HepG2 (cell line): ENCODE results near the gene GUCY1A2. TPM values are rescaled to one million over a fixed set of nuclear protein-coding genes. Genes with fewer than 3 reads are reported as not detected.

Experiments used
- ATAC-seq: fragments of 200-7000 bp; cut with Tn5 transposase; 3 replicates; pipeline ENCODE4 v1.9.1; 2020; ENCODE audit warnings: mild to moderate bottlenecking, moderate library complexity
- BruUV-seq: library from RNA; stranded (reverse); fragments of 400-500 nt; replicated peaks from 2 replicates; lab custom pipeline; 2021; lab: Mats Ljungman, UMichigan
- CTCF ChIA-PET: fragments of 300-600 bp; formaldehyde crosslinking; extraction: SDS; loops from one replicate; lab custom pipeline; 2021; ENCODE audit warnings: low total read pairs, inconsistent platforms, low intra/inter-chr PET ratio; lab: Yijun Ruan, JAX
- POLR2A ChIA-PET: fragments of 350-600 bp; sonication (Branson Sonifier 250); formaldehyde crosslinking; loops from one replicate; lab custom pipeline; 2020; ENCODE audit warnings: antibody characterized with exemption, inconsistent platforms; lab: Yijun Ruan, JAX
- DNase-seq: peaks from one replicate; pipeline ENCODE4 v3.0.0-alpha.2; 2015; ENCODE audit warnings: low spot score
- FAIRE-seq: peaks from 3 replicates; lab custom pipeline; 2011; peaks lifted over from hg19 to GRCh38; lab: Jason Lieb, UNC
- H2AFZ ChIP-seq: one replicate; pipeline ENCODE4 v1.6.1; 2011; ENCODE audit warnings: low read length, inconsistent platforms
- H3K27ac ChIP-seq: fragments of 300-600 bp; 3 replicates; pipeline ENCODE4 v1.8.0; 2011; ENCODE audit warnings: mixed run types, mild to moderate bottlenecking, mixed read lengths, low read length, inconsistent platforms; ENCODE audit not compliant: insufficient read depth; ENCODE audit errors: extremely low read length
- H3K27me3 ChIP-seq, 2 experiments: fragments of 200-600 bp in 1 of 2; 2 replicates in 1 of 2; 3 replicates in 1 of 2; pipeline versions ENCODE4 v1.6.0 to v1.8.0; 2011; ENCODE audit warnings: low read length in 2 of 2, mild to moderate bottlenecking in 2 of 2, moderate library complexity in 2 of 2, inconsistent platforms in 1 of 2; ENCODE audit not compliant: insufficient read depth in 2 of 2, control insufficient read depth in 1 of 2
- H3K36me3 ChIP-seq, 2 experiments: fragments of 200-600 bp in 1 of 2; replicated peaks in 1 of 2; 2 replicates in 1 of 2; 3 replicates in 1 of 2; pipeline versions ENCODE4 v1.5.1 to v1.8.0; 2011; ENCODE audit warnings: low read length in 2 of 2, inconsistent platforms in 1 of 2; ENCODE audit not compliant: insufficient read depth in 2 of 2, control insufficient read depth in 1 of 2
- H3K4me1 ChIP-seq: 2 replicates; pipeline ENCODE4 v1.5.1; 2012; ENCODE audit warnings: low read length, inconsistent platforms; ENCODE audit not compliant: insufficient read depth
- H3K4me2 ChIP-seq: 2 replicates; pipeline ENCODE4 v1.6.0; 2011; ENCODE audit warnings: low read depth, low read length, inconsistent platforms
- H3K4me3 ChIP-seq, 3 experiments: fragments of 200-600 bp in 1 of 3; sonication (generic), shearing (Covaris generic) in 1 of 3; replicated peaks in 1 of 3; 2 replicates each; pipeline ENCODE4 v1.5.1; 2011 to 2016; ENCODE audit warnings: low read length in 3 of 3, inconsistent platforms in 2 of 3, low read depth in 2 of 3, mild to moderate bottlenecking in 2 of 3, control low read depth in 1 of 3, mixed read lengths in 1 of 3; ENCODE audit not compliant: insufficient read depth in 1 of 3
- H3K79me2 ChIP-seq: one replicate; pipeline ENCODE4 v1.6.1; 2011; ENCODE audit warnings: low read length, inconsistent platforms; ENCODE audit not compliant: insufficient read depth
- H3K9ac ChIP-seq: 2 replicates; pipeline ENCODE4 v1.6.0; 2011; ENCODE audit warnings: mild to moderate bottlenecking, low read depth, low read length, inconsistent platforms; ENCODE audit not compliant: insufficient read depth
- H3K9me3 ChIP-seq: 2 replicates; pipeline ENCODE4 v1.5.1; 2012; ENCODE audit warnings: mild to moderate bottlenecking, low read length
- H4K20me1 ChIP-seq: 2 replicates; pipeline ENCODE4 v1.6.0; 2011; ENCODE audit warnings: inconsistent platforms, mild to moderate bottlenecking, low read length, moderate library complexity; ENCODE audit not compliant: insufficient read depth
- EED ChIP-seq: sonication (generic); formaldehyde crosslinking; IDR thresholded peaks from 2 replicates; pipeline ENCODE4 v1.5.0; 2020; ENCODE audit warnings: mild to moderate bottlenecking, missing genetic modification reagents
- FOXO1 ChIP-seq: sonication (generic); formaldehyde crosslinking; IDR thresholded peaks from 2 replicates; pipeline ENCODE4 v1.4.0; 2020; ENCODE audit warnings: missing genetic modification reagents
- NR2F1 ChIP-seq, 2 experiments: fragments of 450-650 bp in 1 of 2; formaldehyde crosslinking in 1 of 2; IDR thresholded peaks; 2 replicates each; pipeline versions ENCODE4 v1.5.0 to v1.6.1; 2016 to 2020; ENCODE audit warnings: mild to moderate bottlenecking in 1 of 2, missing compliant biosample characterization in 1 of 2, missing genetic modification reagents in 1 of 2, moderate library complexity in 1 of 2
- POLR2A ChIP-seq, 2 experiments: IDR thresholded peaks; 2 replicates each; pipeline ENCODE4 v1.6.1; 2011; ENCODE audit warnings: low read depth in 2 of 2, low read length in 2 of 2, mild to moderate bottlenecking in 1 of 2, moderate library complexity in 1 of 2; ENCODE audit not compliant: insufficient read depth in 1 of 2
- PPARG ChIP-seq: conservative IDR thresholded peaks from 2 replicates; pipeline ENCODE4 v1.6.1; 2016; ENCODE audit warnings: missing biosample characterization, missing genetic modification reagents
- SYNCRIP ChIP-seq: fragments of 200-400 bp; formaldehyde crosslinking; IDR thresholded peaks from 2 replicates; pipeline ENCODE4 v1.6.1; 2018; ENCODE audit warnings: mild to moderate bottlenecking, low read depth, low read length; ENCODE audit not compliant: insufficient read depth
- ZNF280D ChIP-seq: sonication (generic); formaldehyde crosslinking; IDR thresholded peaks from 2 replicates; pipeline ENCODE4 v1.5.1; 2020; ENCODE audit warnings: mild to moderate bottlenecking, missing genetic modification reagents
- ZNF552 ChIP-seq: sonication (generic); formaldehyde crosslinking; IDR thresholded peaks from 2 replicates; pipeline ENCODE4 v1.9.0; 2022; ENCODE audit warnings: missing genetic modification reagents, mild to moderate bottlenecking, borderline replicate concordance
- ZNF570 ChIP-seq: sonication (generic); formaldehyde crosslinking; IDR thresholded peaks from 2 replicates; pipeline ENCODE4 v1.4.0; 2020; ENCODE audit warnings: mild to moderate bottlenecking, missing genetic modification reagents, borderline replicate concordance
- ZNF772 ChIP-seq: sonication (generic); formaldehyde crosslinking; IDR thresholded peaks from 2 replicates; pipeline ENCODE4 v1.5.0; 2020; ENCODE audit warnings: mild to moderate bottlenecking, missing genetic modification reagents
- WGBS: methylation state at CpG from one replicate; pipeline ENCODE4 v1.1.6; 2017; ENCODE audit warnings: low lambda C conversion rate; 5-methylcytosine and 5-hydroxymethylcytosine counted together
- in situ Hi-C: cut with HindIII; loops from 2 replicates; pipeline ENCODE4 v1.10.0; 2017; ENCODE audit warnings: low pct_unique_long_range_greater_than_20kb; ENCODE audit not compliant: extremely low pct_ligation_motif_present
- intact Hi-C: fragments of 100-400 bp; cut with micrococcal nuclease; formaldehyde crosslinking; loops from one replicate; pipeline ENCODE4 v1.10.0; 2022; ENCODE audit not compliant: unreplicated experiment
- polyA plus RNA-seq, 8 experiments: library from polyadenylated mRNA; depleted of rRNA in 3 of 8; stranded (reverse) in 7 of 8; unstranded in 1 of 8; fragments of >200 nt; fragmentation: Illumina TruSeq in 4 of 8; extraction: Trizol in 4 of 8; gene quantifications; 2 replicates each; pipeline versions ENCODE4 v1.2.1 to v1.2.3, GENCODE V29; 2011 to 2016; ENCODE audit warnings: low read depth in 4 of 8, missing spikeins in 1 of 8, mixed read lengths in 1 of 8; ENCODE audit not compliant: insufficient read depth in 1 of 8
- total RNA-seq, 5 experiments: library from RNA; depleted of rRNA; stranded (reverse); fragments of >200 nt; fragmentation: Illumina TruSeq; extraction: Trizol; gene quantifications; 2 replicates each; pipeline ENCODE4 v1.2.3, GENCODE V29; 2016; ENCODE audit warnings: low read depth in 1 of 5
- TF ChIP-seq, protein P1 (sequence below): sonication (generic); formaldehyde crosslinking; IDR thresholded peaks from 2 replicates; pipeline ENCODE4 v1.5.0; 2020; ENCODE audit warnings: mild to moderate bottlenecking, missing genetic modification reagents, borderline replicate concordance
- TF ChIP-seq, protein P2 (sequence below): sonication (generic); formaldehyde crosslinking; IDR thresholded peaks from 2 replicates; pipeline ENCODE4 v1.4.0; 2020; ENCODE audit warnings: low read depth, mild to moderate bottlenecking, missing genetic modification reagents

The GUCY1A2 gene
- total and polyA plus RNA-seq, 2 of the 13 experiments (the other 11 are each of a cell fraction or from before 2014, with no cell fraction given) = 0.01 to 0.07 TPM

DNA sequence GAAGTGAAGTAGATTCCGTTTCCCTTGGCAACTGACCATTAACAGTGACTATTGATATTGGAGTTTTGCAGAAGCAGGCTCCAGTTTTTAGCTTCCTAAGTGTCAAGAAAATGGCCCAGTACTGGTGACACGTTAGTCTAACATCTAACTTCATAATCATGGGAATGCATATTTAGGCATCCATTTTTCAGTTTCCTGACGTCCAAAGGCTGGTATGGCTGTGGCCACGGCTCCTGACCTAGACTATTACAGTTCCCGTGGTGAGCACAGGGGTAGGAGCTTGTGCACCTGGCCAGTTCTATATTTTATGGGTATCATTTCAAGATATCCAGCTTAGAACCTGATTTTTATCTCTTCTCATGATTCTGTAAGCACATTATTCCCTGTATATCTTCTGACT is 323.8 kb downstream of the GUCY1A2 start:
- H4K20me1 ChIP-seq = no peaks in the 10 kb centered on the region
- FAIRE-seq (no peak), ATAC-seq (no peak), DNase-seq (no peak)
- H3K79me2 ChIP-seq = no peaks in the 10 kb centered on the region
- no peak overlapping the region for H3K4me3 ChIP-seq
- no TSS peak for BruUV-seq
- H3K36me3 ChIP-seq = no peaks in the 10 kb centered on the region
- in situ Hi-C loops = no loop called here
- no peaks in the 10 kb centered on the region for H3K27me3 ChIP-seq
- intact Hi-C loops = no loop called here
- ChIA-PET CTCF (no interaction called here), POLR2A (no interaction called here)
- H3K9me3 ChIP-seq = no peaks in the 10 kb centered on the region
- no peaks in the 10 kb centered on the region for H3K4me1 ChIP-seq
- no peak overlapping the region for H3K9ac ChIP-seq
- no peak overlapping the region for H3K27ac ChIP-seq
- no peak overlapping the region for H2AFZ ChIP-seq
- WGBS = 0% methylated on average over 5 of the region's 5 CpGs
- no peak overlapping the region for H3K4me2 ChIP-seq
- TF ChIP-seq ZNF772 (CRISPR knock-in tag) (no peak), EED (no peak), ZNF552 (CRISPR knock-in tag) (no peak), PPARG (CRISPR knock-in tag) (no peak), SYNCRIP (no peak), NR2F1 (CRISPR knock-in tag; IDR thresholded peaks at IDR 0.05) (no peak), POLR2A (IDR thresholded peaks at IDR 0.05; ENCODE audit: insufficient read depth in 1 of 2, low read depth in 2 of 2, low read length in 2 of 2) (no peak), ZNF280D (CRISPR knock-in tag) (no peak), FOXO1 (CRISPR knock-in tag) (no peak), ZNF570 (CRISPR knock-in tag) (no peak)
- TF ChIP-seq, protein P1, sequence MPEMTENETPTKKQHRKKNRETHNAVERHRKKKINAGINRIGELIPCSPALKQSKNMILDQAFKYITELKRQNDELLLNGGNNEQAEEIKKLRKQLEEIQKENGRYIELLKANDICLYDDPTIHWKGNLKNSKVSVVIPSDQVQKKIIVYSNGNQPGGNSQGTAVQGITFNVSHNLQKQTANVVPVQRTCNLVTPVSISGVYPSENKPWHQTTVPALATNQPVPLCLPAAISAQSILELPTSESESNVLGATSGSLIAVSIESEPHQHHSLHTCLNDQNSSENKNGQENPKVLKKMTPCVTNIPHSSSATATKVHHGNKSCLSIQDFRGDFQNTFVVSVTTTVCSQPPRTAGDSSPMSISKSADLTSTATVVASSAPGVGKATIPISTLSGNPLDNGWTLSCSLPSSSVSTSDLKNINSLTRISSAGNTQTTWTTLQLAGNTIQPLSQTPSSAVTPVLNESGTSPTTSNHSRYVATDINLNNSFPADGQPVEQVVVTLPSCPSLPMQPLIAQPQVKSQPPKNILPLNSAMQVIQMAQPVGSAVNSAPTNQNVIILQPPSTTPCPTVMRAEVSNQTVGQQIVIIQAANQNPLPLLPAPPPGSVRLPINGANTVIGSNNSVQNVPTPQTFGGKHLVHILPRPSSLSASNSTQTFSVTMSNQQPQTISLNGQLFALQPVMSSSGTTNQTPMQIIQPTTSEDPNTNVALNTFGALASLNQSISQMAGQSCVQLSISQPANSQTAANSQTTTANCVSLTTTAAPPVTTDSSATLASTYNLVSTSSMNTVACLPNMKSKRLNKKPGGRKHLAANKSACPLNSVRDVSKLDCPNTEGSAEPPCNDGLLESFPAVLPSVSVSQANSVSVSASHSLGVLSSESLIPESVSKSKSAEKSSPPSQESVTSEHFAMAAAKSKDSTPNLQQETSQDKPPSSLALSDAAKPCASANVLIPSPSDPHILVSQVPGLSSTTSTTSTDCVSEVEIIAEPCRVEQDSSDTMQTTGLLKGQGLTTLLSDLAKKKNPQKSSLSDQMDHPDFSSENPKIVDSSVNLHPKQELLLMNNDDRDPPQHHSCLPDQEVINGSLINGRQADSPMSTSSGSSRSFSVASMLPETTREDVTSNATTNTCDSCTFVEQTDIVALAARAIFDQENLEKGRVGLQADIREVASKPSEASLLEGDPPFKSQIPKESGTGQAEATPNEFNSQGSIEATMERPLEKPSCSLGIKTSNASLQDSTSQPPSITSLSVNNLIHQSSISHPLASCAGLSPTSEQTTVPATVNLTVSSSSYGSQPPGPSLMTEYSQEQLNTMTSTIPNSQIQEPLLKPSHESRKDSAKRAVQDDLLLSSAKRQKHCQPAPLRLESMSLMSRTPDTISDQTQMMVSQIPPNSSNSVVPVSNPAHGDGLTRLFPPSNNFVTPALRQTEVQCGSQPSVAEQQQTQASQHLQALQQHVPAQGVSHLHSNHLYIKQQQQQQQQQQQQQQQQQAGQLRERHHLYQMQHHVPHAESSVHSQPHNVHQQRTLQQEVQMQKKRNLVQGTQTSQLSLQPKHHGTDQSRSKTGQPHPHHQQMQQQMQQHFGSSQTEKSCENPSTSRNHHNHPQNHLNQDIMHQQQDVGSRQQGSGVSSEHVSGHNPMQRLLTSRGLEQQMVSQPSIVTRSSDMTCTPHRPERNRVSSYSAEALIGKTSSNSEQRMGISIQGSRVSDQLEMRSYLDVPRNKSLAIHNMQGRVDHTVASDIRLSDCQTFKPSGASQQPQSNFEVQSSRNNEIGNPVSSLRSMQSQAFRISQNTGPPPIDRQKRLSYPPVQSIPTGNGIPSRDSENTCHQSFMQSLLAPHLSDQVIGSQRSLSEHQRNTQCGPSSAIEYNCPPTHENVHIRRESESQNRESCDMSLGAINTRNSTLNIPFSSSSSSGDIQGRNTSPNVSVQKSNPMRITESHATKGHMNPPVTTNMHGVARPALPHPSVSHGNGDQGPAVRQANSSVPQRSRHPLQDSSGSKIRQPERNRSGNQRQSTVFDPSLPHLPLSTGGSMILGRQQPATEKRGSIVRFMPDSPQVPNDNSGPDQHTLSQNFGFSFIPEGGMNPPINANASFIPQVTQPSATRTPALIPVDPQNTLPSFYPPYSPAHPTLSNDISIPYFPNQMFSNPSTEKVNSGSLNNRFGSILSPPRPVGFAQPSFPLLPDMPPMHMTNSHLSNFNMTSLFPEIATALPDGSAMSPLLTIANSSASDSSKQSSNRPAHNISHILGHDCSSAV = no peak
- TF ChIP-seq, protein P2, sequence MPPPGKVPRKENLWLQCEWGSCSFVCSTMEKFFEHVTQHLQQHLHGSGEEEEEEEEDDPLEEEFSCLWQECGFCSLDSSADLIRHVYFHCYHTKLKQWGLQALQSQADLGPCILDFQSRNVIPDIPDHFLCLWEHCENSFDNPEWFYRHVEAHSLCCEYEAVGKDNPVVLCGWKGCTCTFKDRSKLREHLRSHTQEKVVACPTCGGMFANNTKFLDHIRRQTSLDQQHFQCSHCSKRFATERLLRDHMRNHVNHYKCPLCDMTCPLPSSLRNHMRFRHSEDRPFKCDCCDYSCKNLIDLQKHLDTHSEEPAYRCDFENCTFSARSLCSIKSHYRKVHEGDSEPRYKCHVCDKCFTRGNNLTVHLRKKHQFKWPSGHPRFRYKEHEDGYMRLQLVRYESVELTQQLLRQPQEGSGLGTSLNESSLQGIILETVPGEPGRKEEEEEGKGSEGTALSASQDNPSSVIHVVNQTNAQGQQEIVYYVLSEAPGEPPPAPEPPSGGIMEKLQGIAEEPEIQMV (CRISPR knock-in tag) = no peak
